H9 (cell line): ENCODE data around the gene MYO1C. TPM values are rescaled to one million over a fixed set of nuclear protein-coding genes. Genes with fewer than 3 reads are reported as not detected.

Experiments
- DNase-seq: peaks from one replicate; pipeline ENCODE4 v3.0.0-alpha.2; 2017
- H2AFZ ChIP-seq: one replicate; pipeline ENCODE4 v1.6.1; 2013; ENCODE audit warnings: mild to moderate bottlenecking, low read length, control low read depth, moderate library complexity
- H2AK5ac ChIP-seq: 2 replicates; pipeline ENCODE4 v1.6.1; 2013; ENCODE audit warnings: low read length, control low read depth, mixed read lengths; ENCODE audit not compliant: insufficient read length
- H2BK120ac ChIP-seq: one replicate; pipeline ENCODE4 v1.6.1; 2013; ENCODE audit warnings: low read depth, mild to moderate bottlenecking, low read length, control low read depth, inconsistent platforms; ENCODE audit not compliant: poor library complexity, severe bottlenecking
- H2BK12ac ChIP-seq: 2 replicates; pipeline ENCODE4 v1.6.1; 2013; ENCODE audit warnings: low read length, control low read depth, mixed read lengths, low read depth; ENCODE audit not compliant: insufficient read length
- H2BK15ac ChIP-seq: 2 replicates; pipeline ENCODE4 v1.6.1; 2013; ENCODE audit warnings: low read depth, low read length, control low read depth
- H2BK20ac ChIP-seq: one replicate; pipeline ENCODE4 v1.6.1; 2013; ENCODE audit warnings: low read depth, mild to moderate bottlenecking, low read length, control low read depth, inconsistent platforms; ENCODE audit not compliant: poor library complexity, severe bottlenecking
- H2BK5ac ChIP-seq: 2 replicates; pipeline ENCODE4 v1.6.1; 2013; ENCODE audit warnings: low read length, control low read depth, mixed read lengths; ENCODE audit not compliant: insufficient read length
- H3K14ac ChIP-seq: 2 replicates; pipeline ENCODE4 v1.6.1; 2013; ENCODE audit warnings: low read length, control low read depth; ENCODE audit not compliant: insufficient read depth
- H3K18ac ChIP-seq: 2 replicates; pipeline ENCODE4 v1.6.1; 2013; ENCODE audit warnings: low read depth, mild to moderate bottlenecking, mixed read lengths, low read length, control low read depth; ENCODE audit not compliant: insufficient read length
- H3K23ac ChIP-seq: 2 replicates; pipeline ENCODE4 v1.6.1; 2013; ENCODE audit warnings: low read length, control low read depth, mixed read lengths, low read depth; ENCODE audit not compliant: insufficient read length
- H3K23me2 ChIP-seq: 2 replicates; pipeline ENCODE4 v1.6.1; 2013; ENCODE audit warnings: low read depth, mild to moderate bottlenecking, mixed read lengths, low read length, control low read depth; ENCODE audit not compliant: insufficient read length, poor library complexity, severe bottlenecking
- H3K27ac ChIP-seq: 2 replicates; pipeline ENCODE4 v1.5.1; 2013; ENCODE audit warnings: low read length, control low read depth, mixed read lengths, low read depth; ENCODE audit not compliant: insufficient read length
- H3K27me3 ChIP-seq: 2 replicates; pipeline ENCODE4 v1.6.1; 2013; ENCODE audit warnings: low read length, control low read depth, inconsistent platforms; ENCODE audit not compliant: insufficient read depth
- H3K4ac ChIP-seq: 2 replicates; pipeline ENCODE4 v1.6.1; 2013; ENCODE audit warnings: low read depth, mild to moderate bottlenecking, control low read depth, inconsistent platforms, low read length, moderate library complexity
- H3K4me1 ChIP-seq: 2 replicates; pipeline ENCODE4 v1.6.1; 2013; ENCODE audit warnings: low read length, control low read depth, inconsistent platforms; ENCODE audit not compliant: insufficient read depth
- H3K4me2 ChIP-seq: 2 replicates; pipeline ENCODE4 v1.6.1; 2013; ENCODE audit warnings: low read length, control low read depth, mixed read lengths; ENCODE audit not compliant: insufficient read length, insufficient read depth
- H3K56ac ChIP-seq: 2 replicates; pipeline ENCODE4 v1.6.1; 2013; ENCODE audit warnings: low read depth, mild to moderate bottlenecking, mixed read lengths, low read length, control low read depth; ENCODE audit not compliant: insufficient read length
- H3K79me1 ChIP-seq: 2 replicates; pipeline ENCODE4 v1.6.1; 2013; ENCODE audit warnings: low read depth, mild to moderate bottlenecking, moderate library complexity, low read length, control low read depth, inconsistent platforms; ENCODE audit not compliant: insufficient read depth, poor library complexity, severe bottlenecking
- H3K79me2 ChIP-seq: 2 replicates; pipeline ENCODE4 v1.6.1; 2013; ENCODE audit warnings: low read length, control low read depth, inconsistent platforms; ENCODE audit not compliant: insufficient read depth
- H3K9ac ChIP-seq: 2 replicates; pipeline ENCODE4 v1.6.1; 2013; ENCODE audit warnings: low read length, control low read depth, mixed read lengths; ENCODE audit not compliant: insufficient read length; ENCODE audit errors: extremely low read depth
- H3K9me3 ChIP-seq: one replicate; pipeline ENCODE4 v1.6.1; 2013; ENCODE audit warnings: low read depth, low read length, inconsistent platforms; ENCODE audit not compliant: control insufficient read depth
- H3T11ph ChIP-seq: one replicate; pipeline ENCODE4 v1.6.1; 2013; ENCODE audit warnings: mild to moderate bottlenecking, low read length, control low read depth, inconsistent platforms
- H4K20me1 ChIP-seq: one replicate; pipeline ENCODE4 v1.6.1; 2013; ENCODE audit not compliant: control insufficient read depth, insufficient read length, insufficient read depth
- H4K5ac ChIP-seq: 2 replicates; pipeline ENCODE4 v1.6.1; 2013; ENCODE audit warnings: low read depth, mild to moderate bottlenecking, mixed read lengths, low read length, control low read depth; ENCODE audit not compliant: insufficient read length
- H4K8ac ChIP-seq: replicated peaks from 2 replicates; pipeline ENCODE4 v1.6.1; 2013; ENCODE audit warnings: low read length, control low read depth, mixed read lengths, low read depth; ENCODE audit not compliant: insufficient read length
- H4K91ac ChIP-seq: 2 replicates; pipeline ENCODE4 v1.6.1; 2013; ENCODE audit warnings: low read depth, mild to moderate bottlenecking, moderate library complexity, mixed read lengths, low read length, control low read depth; ENCODE audit not compliant: insufficient read length
- H3K27ac Mint-ChIP-seq, 3 experiments: 2 replicates in 2 of 3; 3 replicates in 1 of 3; pipeline ENCODE4 v1.8.0; 2020 to 2021; ENCODE audit warnings: mixed read lengths in 3 of 3, mild to moderate bottlenecking in 1 of 3, moderate library complexity in 1 of 3
- H3K27me3 Mint-ChIP-seq: 2 replicates; pipeline ENCODE4 v1.8.0; 2021; ENCODE audit warnings: low read depth, mild to moderate bottlenecking, moderate library complexity, mixed read lengths
- H3K36me3 Mint-ChIP-seq, 3 experiments: 2 replicates in 2 of 3; 3 replicates in 1 of 3; pipeline ENCODE4 v1.8.0; 2020 to 2021; ENCODE audit warnings: low read depth in 3 of 3, mixed read lengths in 3 of 3; ENCODE audit not compliant: insufficient read depth in 1 of 3
- H3K4me1 Mint-ChIP-seq, 2 experiments: 2 replicates each; pipeline ENCODE4 v1.8.0; 2020; ENCODE audit warnings: mixed read lengths in 2 of 2
- H3K4me3 Mint-ChIP-seq, 2 experiments: 2 replicates in 1 of 2; 3 replicates in 1 of 2; pipeline ENCODE4 v1.8.0; 2020 to 2021; ENCODE audit warnings: mild to moderate bottlenecking in 2 of 2, mixed read lengths in 2 of 2, moderate library complexity in 1 of 2
- H3K9me3 Mint-ChIP-seq, 2 experiments: 2 replicates in 1 of 2; 3 replicates in 1 of 2; pipeline ENCODE4 v1.8.0; 2020; ENCODE audit warnings: mild to moderate bottlenecking in 2 of 2, mixed read lengths in 2 of 2, moderate library complexity in 1 of 2
- WGBS: extraction: QIAGEN DNeasy Blood & Tissue Kit; methylation state at CpG from one replicate; pipeline ENCODE4 v1.1.7; 2013; ENCODE audit warnings: missing lambda C conversion rate, low lambda C conversion rate, mixed read lengths; ENCODE audit not compliant: insufficient read length; ENCODE audit errors: extremely low coverage; 5-methylcytosine and 5-hydroxymethylcytosine counted together
- total RNA-seq: library from RNA; stranded (reverse); gene quantifications from 2 replicates; pipeline ENCODE4 v1.2.1, GENCODE V29; 2021
- TF ChIP-seq, protein P1 (sequence below): fragments of 200-600 bp; sonication (generic); conservative IDR thresholded peaks from 3 replicates; pipeline ENCODE4 v1.8.0; 2021; ENCODE audit warnings: antibody characterized with exemption, mild to moderate bottlenecking

Gene MYO1C
- total RNA-seq, 1 experiment from 2014 or later = 86.5 TPM

DNA sequence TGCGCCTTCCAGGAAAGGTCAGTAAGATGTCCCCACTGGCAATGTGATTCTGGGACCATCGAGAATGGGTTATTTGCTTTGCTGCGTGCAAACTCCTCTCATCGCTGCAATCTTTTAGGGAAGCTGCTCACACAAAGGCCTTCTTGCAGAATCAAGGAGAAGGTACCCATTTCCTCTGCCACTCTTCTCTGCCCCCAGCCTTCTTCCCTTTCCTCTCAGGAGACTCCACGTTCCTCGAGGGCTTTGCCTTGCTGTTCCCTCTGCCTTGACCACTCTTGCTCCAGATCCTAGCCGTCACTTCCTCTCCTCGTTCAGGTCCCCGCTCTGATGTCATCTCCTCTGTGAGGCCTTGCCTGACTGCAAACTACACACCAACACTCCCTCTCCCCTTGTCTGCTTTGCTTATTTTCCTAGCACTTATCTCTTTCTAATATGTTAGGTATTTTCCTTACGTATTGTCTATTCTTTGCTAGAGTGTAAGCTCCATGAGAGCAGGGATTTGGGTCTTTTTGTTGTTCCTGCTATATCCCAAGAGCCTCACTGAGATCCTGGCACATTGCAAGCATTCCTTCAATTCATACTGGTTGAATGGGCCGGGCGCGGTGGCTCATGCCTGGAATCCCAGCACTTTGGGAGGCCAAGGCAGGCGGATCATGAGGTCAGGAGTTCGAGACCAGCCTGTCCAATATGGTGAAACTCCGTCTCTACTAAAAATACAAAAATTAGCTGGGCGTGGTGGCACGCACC, 31.1 kb downstream of the MYO1C start:
- H3K36me3 Mint-ChIP-seq = peaks cover 1 to 40% (median 7%) of the 10 kb centered on the region in 3 experiments; a peak in 4 of 7 replicates
- Histone ChIP-seq H3K9ac (no peak overlapping the region), H2AFZ (no peak overlapping the region), H2AK5ac (no peak overlapping the region), H3K4ac (no peak overlapping the region), H3K4me2 (no peak overlapping the region), H3K14ac (no peak overlapping the region), H3K79me1 (no peaks in the 10 kb centered on the region), H3K27ac (no peak overlapping the region), H3K79me2 (no peaks in the 10 kb centered on the region), H4K20me1 (no peaks in the 10 kb centered on the region), H3K56ac (no peak overlapping the region), H2BK15ac (no peak overlapping the region), H3T11ph (no peak overlapping the region), H3K9me3 (no peaks in the 10 kb centered on the region), H2BK12ac (no peak overlapping the region), H3K23me2 (no peaks in the 10 kb centered on the region), H2BK5ac (no peak overlapping the region), H4K5ac (no peak overlapping the region), H2BK120ac (no peak overlapping the region), H4K8ac (no peak overlapping the region), H3K23ac (no peak overlapping the region), H3K27me3 (no peaks in the 10 kb centered on the region), H4K91ac (no peak overlapping the region), H2BK20ac (no peak overlapping the region), H3K4me1 (no peaks in the 10 kb centered on the region; the same call in 1 of the 2 replicates), H3K18ac (no peak overlapping the region)
- no peaks in the 10 kb centered on the region; the same call in none of the 2 replicates for H3K27me3 Mint-ChIP-seq
- WGBS = no CpG with 5 or more reads among the region's 18 CpGs
- TF ChIP-seq, protein P1, sequence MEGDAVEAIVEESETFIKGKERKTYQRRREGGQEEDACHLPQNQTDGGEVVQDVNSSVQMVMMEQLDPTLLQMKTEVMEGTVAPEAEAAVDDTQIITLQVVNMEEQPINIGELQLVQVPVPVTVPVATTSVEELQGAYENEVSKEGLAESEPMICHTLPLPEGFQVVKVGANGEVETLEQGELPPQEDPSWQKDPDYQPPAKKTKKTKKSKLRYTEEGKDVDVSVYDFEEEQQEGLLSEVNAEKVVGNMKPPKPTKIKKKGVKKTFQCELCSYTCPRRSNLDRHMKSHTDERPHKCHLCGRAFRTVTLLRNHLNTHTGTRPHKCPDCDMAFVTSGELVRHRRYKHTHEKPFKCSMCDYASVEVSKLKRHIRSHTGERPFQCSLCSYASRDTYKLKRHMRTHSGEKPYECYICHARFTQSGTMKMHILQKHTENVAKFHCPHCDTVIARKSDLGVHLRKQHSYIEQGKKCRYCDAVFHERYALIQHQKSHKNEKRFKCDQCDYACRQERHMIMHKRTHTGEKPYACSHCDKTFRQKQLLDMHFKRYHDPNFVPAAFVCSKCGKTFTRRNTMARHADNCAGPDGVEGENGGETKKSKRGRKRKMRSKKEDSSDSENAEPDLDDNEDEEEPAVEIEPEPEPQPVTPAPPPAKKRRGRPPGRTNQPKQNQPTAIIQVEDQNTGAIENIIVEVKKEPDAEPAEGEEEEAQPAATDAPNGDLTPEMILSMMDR = no peak
- no peak overlapping the region for H3K4me3 Mint-ChIP-seq
- no peak for DNase-seq
- peaks cover 8% of the 10 kb centered on the region in 2 experiments for H3K4me1 Mint-ChIP-seq
- H3K9me3 Mint-ChIP-seq = no peaks in the 10 kb centered on the region; a peak in 1 of 5 replicates
- peak overlapping the region in 1 of 3 experiments; percentile 23; a peak in 2 of 7 replicates for H3K27ac Mint-ChIP-seq
